NCI-H2171 (cell line): ENCODE results near the gene OTULINL.
"Not testable (repeated sequence)": the region's sequence is repeated elsewhere in the genome, so short reads cannot be mapped to it uniquely, and the experiment has no call there.

Experiments used
- DNase-seq: peaks from one replicate; lab custom pipeline; 2025; lab: John Stamatoyannopoulos, UW

Gene OTULINL

GRCh38 chr5:14581106-14581890 is at the start of gene OTULINL:
OTULINL (plus strand) TSS chr5:14581792; CDS start chr5:14581895, 103 bp downstream.
- DNase-seq, result peak; percentile 93

GRCh38 chr5:14532180-14532579 is 49.4 kb upstream of the OTULINL start:
- no peak for DNase-seq

DNA sequence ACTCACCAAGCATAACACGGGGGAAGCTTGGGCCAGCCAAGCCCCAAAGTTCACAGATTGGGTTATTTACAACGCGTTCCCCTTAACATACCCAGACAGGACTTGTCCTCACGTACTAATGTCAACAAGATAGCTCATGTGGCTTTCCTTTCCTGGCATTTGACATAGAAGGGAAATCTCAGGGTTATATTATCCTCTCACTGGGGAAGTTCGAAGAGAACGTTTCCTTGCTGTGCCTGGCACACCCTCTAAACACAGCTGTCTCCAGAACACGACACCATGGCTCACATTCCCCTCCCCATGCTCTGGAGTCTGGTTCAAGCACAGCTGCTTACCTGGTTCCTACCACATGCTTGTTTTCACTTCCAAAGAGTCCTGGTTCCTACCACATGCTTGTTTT is 46.8 kb upstream of the OTULINL start:
- peak; percentile 91 for DNase-seq

- no peak for DNase-seq
Measured at GRCh38 chr5:14545308-14545707, 36.3 kb upstream of the OTULINL start.

GRCh38 chr5:14545862-14546261 is 35.7 kb upstream of the OTULINL start:
- no peak for DNase-seq

- DNase-seq, result no peak
Measured at GRCh38 chr5:14547666-14548065, 33.9 kb upstream of the OTULINL start.

- no peak for DNase-seq
Measured at GRCh38 chr5:14551211-14551610, 30.4 kb upstream of the OTULINL start.

- no peak for DNase-seq
Measured at GRCh38 chr5:14552017-14552416, 29.6 kb upstream of the OTULINL start.

DNA sequence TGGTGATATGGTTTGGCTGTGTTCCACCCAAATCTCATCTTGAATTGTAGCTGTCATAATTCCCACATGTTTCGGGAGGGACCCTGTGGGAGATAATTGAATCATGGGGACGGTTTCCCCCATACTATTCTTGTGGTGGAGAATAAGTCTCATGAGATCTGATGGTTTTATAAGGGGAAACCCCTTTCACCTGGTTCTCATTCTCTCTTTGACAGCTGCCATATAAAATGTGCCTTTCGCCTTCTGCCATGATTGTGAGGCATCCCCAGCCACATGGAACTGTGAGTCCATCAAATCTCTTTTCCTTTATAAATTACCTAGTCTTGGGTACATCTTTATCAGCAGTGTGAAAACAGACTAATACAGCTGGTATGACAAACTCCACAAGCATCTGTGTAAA is 27.3 kb upstream of the OTULINL start:
- not testable (repeated sequence) for DNase-seq

DNA sequence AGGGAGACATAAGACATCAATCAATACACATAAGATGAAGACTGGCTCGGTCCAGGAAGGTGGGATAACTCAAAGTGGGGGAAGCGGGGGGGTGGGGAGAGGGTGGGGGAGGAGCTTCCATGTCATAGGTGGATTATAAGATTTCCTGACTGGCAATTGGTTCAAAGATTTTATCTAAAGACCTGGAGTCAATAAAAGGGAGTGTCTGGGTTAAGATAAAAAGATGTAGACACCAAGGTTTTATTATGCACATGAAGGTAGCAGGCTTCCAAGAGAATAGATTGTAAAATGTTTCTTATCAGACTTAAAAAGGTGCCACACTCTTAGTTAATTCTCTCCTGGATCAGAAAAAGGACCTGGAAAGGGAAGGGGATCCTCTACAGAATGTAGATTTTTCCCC is 25.6 kb upstream of the OTULINL start:
- DNase-seq, result no peak

- peak; percentile 75 for DNase-seq
Measured at GRCh38 chr5:14557203-14557770, 24.3 kb upstream of the OTULINL start.

- peak; percentile 62 for DNase-seq
Measured at GRCh38 chr5:14557791-14558415, 23.7 kb upstream of the OTULINL start.

DNA sequence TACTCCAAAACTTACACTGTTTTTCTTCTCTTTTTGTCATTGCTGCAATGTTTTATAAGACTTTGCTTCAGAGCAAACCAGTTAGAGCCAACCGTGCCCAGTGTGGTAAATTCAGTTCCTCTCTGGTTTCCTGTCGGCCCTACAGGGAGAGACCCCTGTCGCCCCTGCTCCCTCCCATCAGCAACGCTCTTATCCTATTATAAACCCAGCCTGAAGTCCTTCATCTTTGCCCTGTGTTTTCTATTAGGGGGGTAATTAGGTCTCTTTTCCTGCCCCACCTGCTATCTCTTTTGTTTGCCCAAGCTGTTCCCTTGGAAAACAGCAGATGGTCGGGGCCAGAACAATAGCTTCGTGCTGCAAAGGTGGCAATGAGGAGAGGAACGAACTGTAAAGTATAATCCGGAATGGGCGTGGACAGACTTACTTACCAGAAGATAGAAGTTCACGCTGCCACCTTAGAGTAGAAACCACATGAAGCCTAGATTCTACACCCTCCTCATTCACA is 21.4 kb upstream of the OTULINL start:
- peak; percentile 98 for DNase-seq

GRCh38 chr5:14561741-14562140 is 19.9 kb upstream of the OTULINL start:
- DNase-seq, result no peak

GRCh38 chr5:14568333-14568732 is 13.3 kb upstream of the OTULINL start:
- DNase-seq, result no peak

DNA sequence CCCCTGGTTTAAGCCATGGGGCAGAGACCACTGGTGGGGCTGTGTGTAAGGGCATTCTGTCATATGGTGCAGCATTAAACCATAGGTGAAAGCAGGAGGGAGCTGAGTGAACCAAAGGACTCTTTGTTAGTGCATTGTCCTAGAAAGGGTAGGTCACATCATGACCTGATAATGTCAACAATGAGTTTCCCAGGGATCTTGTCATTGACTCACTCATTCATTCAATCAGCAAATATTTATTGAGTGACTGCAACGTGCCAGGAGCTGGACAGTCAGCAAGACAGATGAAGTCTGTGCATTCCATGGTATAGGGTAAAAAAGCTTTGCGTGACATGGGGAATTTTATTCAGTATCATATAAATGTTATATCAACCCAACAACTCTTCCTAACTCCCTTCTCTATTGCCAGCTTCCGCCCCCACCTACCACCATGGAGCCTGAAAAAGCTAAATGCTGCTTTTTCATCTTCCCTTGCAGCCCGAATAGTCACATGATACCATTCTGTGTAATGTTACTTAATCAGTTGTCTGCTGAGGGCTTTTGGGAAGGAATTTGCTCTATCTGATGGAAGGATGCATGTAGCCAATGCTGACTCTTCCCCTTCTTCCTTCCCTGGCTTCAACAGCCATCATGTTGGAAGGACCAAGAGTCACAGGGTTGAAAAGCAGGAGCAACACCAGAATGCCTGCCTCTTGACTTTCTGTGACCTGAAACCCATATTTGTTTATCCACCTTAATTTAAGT is 11.5 kb upstream of the OTULINL start:
- no peak for DNase-seq

DNA sequence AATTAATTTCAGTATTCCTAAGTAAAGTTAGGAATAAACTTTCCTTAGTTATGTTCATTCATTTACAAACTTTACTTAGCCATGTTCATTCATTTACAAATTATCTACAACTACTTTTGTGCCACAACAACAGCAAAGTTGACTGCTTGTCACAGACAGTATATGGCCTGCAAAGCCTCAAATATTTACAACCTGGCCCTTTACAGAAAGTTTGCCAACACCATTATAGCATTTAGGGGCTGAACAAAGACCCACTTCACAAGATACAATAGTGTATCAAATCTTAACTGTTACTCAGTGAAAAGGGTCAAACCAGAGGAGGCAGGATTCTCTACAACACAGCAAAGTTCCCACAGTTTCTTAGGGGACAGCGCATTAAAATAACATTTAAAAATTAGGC is 9.7 kb upstream of the OTULINL start:
- no peak for DNase-seq

DNA sequence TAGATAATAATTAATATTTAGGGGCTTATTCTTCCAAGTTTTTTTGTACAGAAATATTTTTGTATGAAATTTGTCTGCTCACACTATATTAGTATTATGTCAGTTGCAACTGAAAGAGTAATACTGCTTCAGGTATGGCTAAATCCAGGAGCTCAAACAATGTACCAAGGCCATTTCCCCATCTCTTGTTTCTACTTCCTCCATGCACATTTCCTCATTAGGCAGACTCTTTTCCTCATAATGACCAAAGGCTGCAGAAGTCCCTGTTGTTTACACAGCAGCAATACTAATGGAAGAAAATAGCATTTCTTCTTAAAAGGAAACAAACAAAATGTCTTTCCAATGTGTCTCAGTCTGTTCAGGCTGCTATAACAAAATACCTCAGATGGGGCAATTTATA is 9.2 kb upstream of the OTULINL start:
- DNase-seq, result no peak

GRCh38 chr5:14572836-14573235 is 8.8 kb upstream of the OTULINL start:
- no peak for DNase-seq

- DNase-seq, result no peak
Measured at GRCh38 chr5:14574096-14574495, 7.5 kb upstream of the OTULINL start.

DNA sequence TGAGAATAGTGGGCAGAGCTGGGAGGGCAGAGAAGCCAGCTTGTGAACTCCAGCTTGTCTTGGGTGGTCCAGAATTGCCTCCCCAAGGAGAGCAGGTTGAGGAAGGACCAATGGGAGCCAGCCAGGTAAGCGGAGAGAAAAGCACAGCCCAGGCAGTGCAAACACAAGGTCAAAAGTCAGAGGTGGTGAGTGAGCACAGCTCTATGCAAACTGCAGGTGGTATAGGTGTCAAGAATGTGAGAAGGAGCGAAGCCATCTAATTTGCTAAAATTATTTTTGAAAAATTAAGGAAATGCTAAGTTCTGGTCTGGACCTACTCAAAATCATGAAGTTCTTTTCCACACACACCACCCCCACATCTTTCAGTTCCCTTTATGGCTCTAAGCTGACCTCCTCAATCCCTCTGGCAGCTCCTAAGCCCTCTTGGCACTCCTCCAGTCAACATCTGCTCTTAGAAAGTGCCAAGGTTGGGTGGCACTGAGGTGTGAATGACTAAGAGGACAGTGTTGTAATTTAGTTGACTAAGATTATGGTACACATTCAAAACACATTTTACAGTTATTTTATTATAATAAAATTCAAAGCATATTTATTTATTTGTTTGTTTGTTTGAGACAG is 6.6 kb upstream of the OTULINL start:
- DNase-seq, result peak; percentile 50

GRCh38 chr5:14576206-14576605 is 5.4 kb upstream of the OTULINL start:
- DNase-seq, result no peak
